NCI-H187 treated with DMSO at 0.1 percent for 48 hours (cell line): Measurements from ENCODE around the gene SPATA7.
"Not testable (repeated sequence)": the region's sequence is repeated elsewhere in the genome, so short reads cannot be mapped to it uniquely, and the experiment has no call there.

Experiments used
- DNase-seq: peaks from one replicate; lab custom pipeline; 2025; lab: John Stamatoyannopoulos, UW

SPATA7 gene

GRCh38 chr14:88385212-88386101 is at the start of gene SPATA7:
Gene SPATA7, plus strand, starts transcription at chr14:88385657. Its CDS starts 162 bp downstream, at chr14:88385819.
- DNase-seq: peak; percentile 70

GRCh38 chr14:88340357-88340756 is 45.1 kb upstream of the SPATA7 start:
- no peak for DNase-seq

- DNase-seq: no peak
Observed at GRCh38 chr14:88342980-88343379, 42.5 kb upstream of the SPATA7 start.

GRCh38 chr14:88346048-88346639 is 39.3 kb upstream of the SPATA7 start:
- no peak for DNase-seq

- DNase-seq: no peak
Observed at GRCh38 chr14:88348546-88348945, 36.9 kb upstream of the SPATA7 start.

- peak; percentile 93 for DNase-seq
Observed at GRCh38 chr14:88351966-88352691, 33.3 kb upstream of the SPATA7 start.

- peak; percentile 98 for DNase-seq
Observed at GRCh38 chr14:88352698-88353097, 32.8 kb upstream of the SPATA7 start.

- DNase-seq: no peak
Observed at GRCh38 chr14:88354358-88354757, 31.1 kb upstream of the SPATA7 start.

GRCh38 chr14:88359500-88359899 is 26.0 kb upstream of the SPATA7 start:
- DNase-seq: no peak

- DNase-seq: no peak
Observed at GRCh38 chr14:88363644-88364043, 21.8 kb upstream of the SPATA7 start.

- DNase-seq: no peak
Observed at GRCh38 chr14:88364710-88365413, 20.6 kb upstream of the SPATA7 start.

- no peak for DNase-seq
Observed at GRCh38 chr14:88369496-88369895, 16.0 kb upstream of the SPATA7 start.

GRCh38 chr14:88379706-88380343 is 5.6 kb upstream of the SPATA7 start:
- no peak for DNase-seq

GRCh38 chr14:88380405-88380804 is 5.1 kb upstream of the SPATA7 start:
- no peak for DNase-seq

- DNase-seq: not testable (repeated sequence)
Observed at GRCh38 chr14:88381634-88382033, 3.8 kb upstream of the SPATA7 start.

- no peak for DNase-seq
Observed at GRCh38 chr14:88384718-88385117, 739 bp upstream of the SPATA7 start.

GRCh38 chr14:88386256-88386794 is 868 bp downstream of the SPATA7 start:
- no peak for DNase-seq

- DNase-seq: no peak
Observed at GRCh38 chr14:88388741-88389282, 3.4 kb downstream of the SPATA7 start.

GRCh38 chr14:88392609-88393008 is 7.2 kb downstream of the SPATA7 start:
- DNase-seq: no peak

GRCh38 chr14:88411039-88411438 is 25.6 kb downstream of the SPATA7 start:
- DNase-seq: no peak

- no peak for DNase-seq
Observed at GRCh38 chr14:88417594-88417993, 32.1 kb downstream of the SPATA7 start.
